Neural cell (in vitro differentiated cells): Measurements from ENCODE around the gene UTP14C.

Experiments
- EP300 ChIP-seq: fragments of 450-650 bp; conservative IDR thresholded peaks from 2 replicates; pipeline ENCODE4 v1.6.1; 2014; ENCODE audit warnings: antibody characterized with exemption, mild to moderate bottlenecking, moderate library complexity; ENCODE audit not compliant: poor library complexity, severe bottlenecking
- EZH2 ChIP-seq: fragments of 200-600, 300-800 bp; shearing (Covaris generic), sonication (generic); IDR thresholded peaks from 2 replicates; pipeline ENCODE4 v1.6.1; 2014; ENCODE audit warnings: antibody characterized with exemption, low read length, borderline replicate concordance, mild to moderate bottlenecking; ENCODE audit not compliant: insufficient read depth, poor library complexity, severe bottlenecking
- POLR2AphosphoS5 ChIP-seq: IDR thresholded peaks from 2 replicates; pipeline ENCODE4 v1.6.1; 2012
- SMC3 ChIP-seq: fragments of 450-650 bp; conservative IDR thresholded peaks from 2 replicates; pipeline ENCODE4 v1.6.1; 2014; ENCODE audit warnings: antibody characterized with exemption, mild to moderate bottlenecking, moderate library complexity; ENCODE audit not compliant: poor library complexity
- TAF1 ChIP-seq: IDR thresholded peaks from 2 replicates; pipeline ENCODE4 v1.6.1; 2012; ENCODE audit warnings: low read depth
- TF ChIP-seq, protein P1 (sequence below): fragments of 450-650 bp; IDR thresholded peaks from 2 replicates; pipeline ENCODE4 v1.5.1; 2014; ENCODE audit warnings: antibody characterized with exemption, mild to moderate bottlenecking, moderate library complexity; ENCODE audit not compliant: poor library complexity, severe bottlenecking
- TF ChIP-seq, protein P2 (sequence below): IDR thresholded peaks from 2 replicates; pipeline ENCODE4 v1.6.1; 2012; ENCODE audit warnings: borderline replicate concordance

DNA sequence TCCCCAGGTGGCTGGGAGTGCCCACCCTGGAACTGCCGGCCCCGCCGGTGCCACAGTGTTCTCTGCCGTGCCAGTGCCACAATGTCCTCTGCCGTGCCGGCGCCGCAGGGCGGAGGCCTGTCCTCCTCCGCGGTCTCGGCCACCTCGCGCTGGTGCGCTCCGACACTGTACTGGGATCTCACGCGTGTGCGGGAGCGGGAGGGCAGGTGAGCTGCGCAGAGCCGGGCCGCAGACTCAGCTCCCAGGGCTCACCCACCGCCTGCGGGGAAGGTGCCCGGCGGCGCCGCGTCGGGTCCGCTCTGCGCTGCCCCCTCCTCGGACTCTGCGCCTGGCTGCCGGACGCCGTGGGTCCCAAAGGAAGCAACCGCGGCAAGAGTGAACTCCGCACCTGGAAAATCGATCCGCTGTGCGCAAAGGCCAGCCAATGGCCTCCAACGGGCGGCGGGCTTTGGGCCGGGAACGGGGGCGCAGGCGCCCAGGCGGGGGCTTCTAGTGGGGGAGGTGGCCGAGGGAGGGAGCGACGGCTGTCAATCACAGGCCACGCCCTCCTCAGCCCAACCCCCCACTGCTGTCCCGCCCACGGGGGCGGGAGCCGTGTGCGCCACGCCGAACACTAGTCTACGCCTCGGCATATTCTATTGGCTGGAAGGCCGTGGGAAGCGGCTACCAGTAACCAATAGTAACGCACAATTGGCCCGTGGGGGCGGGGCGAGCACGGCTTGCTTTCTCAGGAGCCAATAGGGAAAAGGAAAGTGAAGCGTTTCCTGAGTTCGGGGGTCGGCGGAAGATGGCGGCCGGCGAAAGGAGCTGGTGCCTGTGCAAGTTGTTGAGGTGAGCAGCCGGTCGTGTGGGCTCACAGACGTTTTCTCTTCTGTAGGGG lies 12.6 kb upstream of the UTP14C start, which contains the start of gene ALG11:
- TF ChIP-seq, protein P1, sequence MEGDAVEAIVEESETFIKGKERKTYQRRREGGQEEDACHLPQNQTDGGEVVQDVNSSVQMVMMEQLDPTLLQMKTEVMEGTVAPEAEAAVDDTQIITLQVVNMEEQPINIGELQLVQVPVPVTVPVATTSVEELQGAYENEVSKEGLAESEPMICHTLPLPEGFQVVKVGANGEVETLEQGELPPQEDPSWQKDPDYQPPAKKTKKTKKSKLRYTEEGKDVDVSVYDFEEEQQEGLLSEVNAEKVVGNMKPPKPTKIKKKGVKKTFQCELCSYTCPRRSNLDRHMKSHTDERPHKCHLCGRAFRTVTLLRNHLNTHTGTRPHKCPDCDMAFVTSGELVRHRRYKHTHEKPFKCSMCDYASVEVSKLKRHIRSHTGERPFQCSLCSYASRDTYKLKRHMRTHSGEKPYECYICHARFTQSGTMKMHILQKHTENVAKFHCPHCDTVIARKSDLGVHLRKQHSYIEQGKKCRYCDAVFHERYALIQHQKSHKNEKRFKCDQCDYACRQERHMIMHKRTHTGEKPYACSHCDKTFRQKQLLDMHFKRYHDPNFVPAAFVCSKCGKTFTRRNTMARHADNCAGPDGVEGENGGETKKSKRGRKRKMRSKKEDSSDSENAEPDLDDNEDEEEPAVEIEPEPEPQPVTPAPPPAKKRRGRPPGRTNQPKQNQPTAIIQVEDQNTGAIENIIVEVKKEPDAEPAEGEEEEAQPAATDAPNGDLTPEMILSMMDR: no peak
- TF ChIP-seq TAF1 (no peak), EZH2 (no peak), SMC3 (peak; percentile 54), POLR2AphosphoS5 (peak; percentile 89), EP300 (peak; percentile 65)
- TF ChIP-seq, protein P2, sequence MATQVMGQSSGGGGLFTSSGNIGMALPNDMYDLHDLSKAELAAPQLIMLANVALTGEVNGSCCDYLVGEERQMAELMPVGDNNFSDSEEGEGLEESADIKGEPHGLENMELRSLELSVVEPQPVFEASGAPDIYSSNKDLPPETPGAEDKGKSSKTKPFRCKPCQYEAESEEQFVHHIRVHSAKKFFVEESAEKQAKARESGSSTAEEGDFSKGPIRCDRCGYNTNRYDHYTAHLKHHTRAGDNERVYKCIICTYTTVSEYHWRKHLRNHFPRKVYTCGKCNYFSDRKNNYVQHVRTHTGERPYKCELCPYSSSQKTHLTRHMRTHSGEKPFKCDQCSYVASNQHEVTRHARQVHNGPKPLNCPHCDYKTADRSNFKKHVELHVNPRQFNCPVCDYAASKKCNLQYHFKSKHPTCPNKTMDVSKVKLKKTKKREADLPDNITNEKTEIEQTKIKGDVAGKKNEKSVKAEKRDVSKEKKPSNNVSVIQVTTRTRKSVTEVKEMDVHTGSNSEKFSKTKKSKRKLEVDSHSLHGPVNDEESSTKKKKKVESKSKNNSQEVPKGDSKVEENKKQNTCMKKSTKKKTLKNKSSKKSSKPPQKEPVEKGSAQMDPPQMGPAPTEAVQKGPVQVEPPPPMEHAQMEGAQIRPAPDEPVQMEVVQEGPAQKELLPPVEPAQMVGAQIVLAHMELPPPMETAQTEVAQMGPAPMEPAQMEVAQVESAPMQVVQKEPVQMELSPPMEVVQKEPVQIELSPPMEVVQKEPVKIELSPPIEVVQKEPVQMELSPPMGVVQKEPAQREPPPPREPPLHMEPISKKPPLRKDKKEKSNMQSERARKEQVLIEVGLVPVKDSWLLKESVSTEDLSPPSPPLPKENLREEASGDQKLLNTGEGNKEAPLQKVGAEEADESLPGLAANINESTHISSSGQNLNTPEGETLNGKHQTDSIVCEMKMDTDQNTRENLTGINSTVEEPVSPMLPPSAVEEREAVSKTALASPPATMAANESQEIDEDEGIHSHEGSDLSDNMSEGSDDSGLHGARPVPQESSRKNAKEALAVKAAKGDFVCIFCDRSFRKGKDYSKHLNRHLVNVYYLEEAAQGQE: peak; percentile 44
